A549 (cell line): ENCODE results near the gene PYY.

Source experiments
- ESRRA ChIP-seq: fragments of 150-350 bp; IDR thresholded peaks from 2 replicates; pipeline ENCODE4 v1.6.1; 2014; ENCODE audit warnings: mild to moderate bottlenecking, low read length, borderline replicate concordance
- HDAC2 ChIP-seq: fragments of 200-600 bp; sonication (generic); IDR thresholded peaks from 2 replicates; pipeline ENCODE4 v1.6.1; 2016
- HEYL ChIP-seq: fragments of 250-450 bp; sonication (Bioruptor Pico); IDR thresholded peaks from 2 replicates; pipeline ENCODE4 v1.8.0; 2021; ENCODE audit warnings: mild to moderate bottlenecking, moderate library complexity
- POLR2A ChIP-seq: IDR thresholded peaks from 2 replicates; pipeline ENCODE4 v1.6.1; 2012; ENCODE audit warnings: mild to moderate bottlenecking, low read length
- POLR2AphosphoS2 ChIP-seq: conservative IDR thresholded peaks from 2 replicates; pipeline ENCODE4 v1.6.1; 2012; ENCODE audit warnings: low read length, improper control_type of control experiment, inconsistent platforms
- ZFP36 ChIP-seq: fragments of 450-650 bp; IDR thresholded peaks from 2 replicates; pipeline ENCODE4 v1.6.1; 2014; ENCODE audit warnings: borderline replicate concordance; ENCODE audit not compliant: partially characterized antibody
- TF ChIP-seq, protein P1 (sequence below): fragments of >200 bp; sonication (Bioruptor Twin); formaldehyde crosslinking; IDR thresholded peaks from 3 replicates; pipeline ENCODE4 v1.5.1; 2016

DNA sequence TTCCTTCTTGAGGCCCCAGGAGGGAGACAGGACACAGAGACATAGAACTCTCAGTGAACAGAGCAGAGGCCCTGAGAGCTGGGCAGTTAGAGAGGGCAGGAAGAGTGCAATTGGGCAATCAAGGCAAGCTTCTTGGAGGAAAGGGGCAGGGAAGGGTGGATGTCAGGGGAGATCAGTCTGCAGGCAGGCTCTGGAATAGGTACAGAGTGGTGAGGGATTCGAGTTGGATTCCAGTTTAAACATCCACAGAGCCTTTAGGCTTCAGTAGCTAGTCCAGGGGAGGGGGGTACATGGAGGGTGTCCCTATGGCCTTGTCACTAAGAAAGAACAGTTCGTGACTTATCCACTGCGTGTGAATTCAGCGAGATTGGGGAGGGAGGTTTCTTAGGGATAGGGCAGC, 2.0 kb downstream of the PYY start:
- TF ChIP-seq ESRRA (no peak), HDAC2 (no peak), POLR2A (no peak), POLR2AphosphoS2 (no peak), ZFP36 (no peak), HEYL (no peak)
- TF ChIP-seq, protein P1, sequence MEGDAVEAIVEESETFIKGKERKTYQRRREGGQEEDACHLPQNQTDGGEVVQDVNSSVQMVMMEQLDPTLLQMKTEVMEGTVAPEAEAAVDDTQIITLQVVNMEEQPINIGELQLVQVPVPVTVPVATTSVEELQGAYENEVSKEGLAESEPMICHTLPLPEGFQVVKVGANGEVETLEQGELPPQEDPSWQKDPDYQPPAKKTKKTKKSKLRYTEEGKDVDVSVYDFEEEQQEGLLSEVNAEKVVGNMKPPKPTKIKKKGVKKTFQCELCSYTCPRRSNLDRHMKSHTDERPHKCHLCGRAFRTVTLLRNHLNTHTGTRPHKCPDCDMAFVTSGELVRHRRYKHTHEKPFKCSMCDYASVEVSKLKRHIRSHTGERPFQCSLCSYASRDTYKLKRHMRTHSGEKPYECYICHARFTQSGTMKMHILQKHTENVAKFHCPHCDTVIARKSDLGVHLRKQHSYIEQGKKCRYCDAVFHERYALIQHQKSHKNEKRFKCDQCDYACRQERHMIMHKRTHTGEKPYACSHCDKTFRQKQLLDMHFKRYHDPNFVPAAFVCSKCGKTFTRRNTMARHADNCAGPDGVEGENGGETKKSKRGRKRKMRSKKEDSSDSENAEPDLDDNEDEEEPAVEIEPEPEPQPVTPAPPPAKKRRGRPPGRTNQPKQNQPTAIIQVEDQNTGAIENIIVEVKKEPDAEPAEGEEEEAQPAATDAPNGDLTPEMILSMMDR: no peak
